Measurements from ENCODE around the gene OR6C1.

- TF ChIP-seq SP2 (tag by site-specific recombination; IDR thresholded peaks at IDR 0.05) (no peak), CTCF (tag by site-specific recombination; IDR thresholded peaks at IDR 0.05) (no peak), ZNF140 (tag by site-specific recombination; IDR thresholded peaks at IDR 0.05) (no peak), ZNF610 (tag by site-specific recombination; IDR thresholded peaks at IDR 0.05; ENCODE audit: borderline replicate concordance) (no peak), ZNF274 (IDR thresholded peaks at IDR 0.05; ENCODE audit: low read length) (no peak), ZNF274 (tag by site-specific recombination; IDR thresholded peaks at IDR 0.05; ENCODE audit: borderline replicate concordance) (no peak), ZBTB7A (tag by site-specific recombination; IDR thresholded peaks at IDR 0.05; ENCODE audit: low read depth) (no peak), FEZF1 (tag by site-specific recombination; IDR thresholded peaks at IDR 0.05) (no peak), ZSCAN16 (tag by site-specific recombination; IDR thresholded peaks at IDR 0.05) (no peak), ZNF510 (tag by site-specific recombination; IDR thresholded peaks at IDR 0.05; ENCODE audit: insufficient replicate concordance) (no peak), ZNF404 (tag by site-specific recombination; IDR thresholded peaks at IDR 0.05) (no peak)
These were observed 24.1 kb upstream of the OR6C1 start for GRCh38 chr12:55289999-55290398.
